Mammary epithelial cell (primary cell): Measurements from ENCODE around the gene LRRFIP1.

Experiments
- CTCF ChIP-seq, 2 donors: IDR thresholded peaks in 1 of 2; conservative IDR thresholded peaks in 1 of 2; 2 replicates each; pipeline ENCODE4 v1.5.1; 2011 to 2012; ENCODE audit warnings: inconsistent platforms in 2 of 2, low read length in 2 of 2, mild to moderate bottlenecking in 2 of 2, control low read depth in 1 of 2, low read depth in 1 of 2; ENCODE audit not compliant: insufficient read depth in 1 of 2; ENCODE audit errors: extremely low read depth in 1 of 2
- EZH2 ChIP-seq: IDR thresholded peaks from 2 replicates; pipeline ENCODE4 v1.6.1; 2012; ENCODE audit warnings: low read length, inconsistent platforms, borderline replicate concordance

DNA sequence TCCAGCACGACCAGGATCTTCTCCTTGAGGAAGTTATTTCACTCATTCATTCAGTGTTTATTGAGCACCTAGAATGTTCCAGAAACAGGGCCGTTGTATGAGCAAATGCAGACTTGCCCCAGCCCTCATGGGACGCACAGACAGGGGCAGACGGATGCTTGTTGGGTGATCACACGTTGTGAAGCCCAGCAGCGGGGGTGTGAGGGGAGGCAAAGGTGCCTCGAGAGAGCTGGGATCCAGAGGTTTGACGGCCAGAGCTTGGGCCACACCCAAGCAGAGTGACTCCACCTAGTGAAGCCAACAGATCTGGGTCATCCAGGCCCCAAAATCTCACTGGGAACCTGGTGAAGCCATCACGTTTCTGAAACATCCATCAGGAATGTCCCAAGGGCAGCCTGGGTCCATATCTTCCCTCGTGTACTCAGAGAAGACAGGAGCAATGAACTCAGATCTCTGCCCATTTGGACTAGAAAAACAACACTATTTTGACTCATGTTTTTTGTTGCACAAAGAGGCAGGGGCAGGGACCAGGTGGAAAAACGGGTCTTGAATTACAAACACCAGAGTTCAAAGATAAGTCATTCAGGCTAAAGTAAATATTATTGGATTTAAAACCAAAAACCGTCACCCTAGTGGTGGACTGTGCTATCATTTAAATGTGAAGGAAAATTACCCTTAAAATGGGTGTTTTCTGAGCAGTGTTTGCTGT, 116.3 kb downstream of the LRRFIP1 start:
- peak in 1 of 2 donors; percentile 1 for TF ChIP-seq CTCF (conservative IDR thresholded peaks at IDR 0.05 in 1 of 2, IDR thresholded peaks at IDR 0.05 in 1 of 2; ENCODE audit: extremely low read depth in 1 of 2, insufficient read depth in 1 of 2, low read depth in 1 of 2, low read length in 2 of 2)
- no peak for TF ChIP-seq EZH2
